Activated CD8-positive, alpha-beta memory T cell treated with anti-CD3 and anti-CD28 coated beads, Interleukin-2, amount 50 U/mL, for 24 hours (primary cell): ENCODE results near the gene SLC25A19.
"Not testable (repeated sequence)": the region's sequence is repeated elsewhere in the genome, so short reads cannot be mapped to it uniquely, and the experiment has no call there.

Source experiments
- DNase-seq: peaks from one replicate; pipeline ENCODE4 v3.0.0-alpha.2; 2020; ENCODE audit errors: extremely low read depth

Gene SLC25A19

GRCh38 chr17:75301502-75302206, 12.4 kb upstream of the SLC25A19 start:
- no peak for DNase-seq

DNA sequence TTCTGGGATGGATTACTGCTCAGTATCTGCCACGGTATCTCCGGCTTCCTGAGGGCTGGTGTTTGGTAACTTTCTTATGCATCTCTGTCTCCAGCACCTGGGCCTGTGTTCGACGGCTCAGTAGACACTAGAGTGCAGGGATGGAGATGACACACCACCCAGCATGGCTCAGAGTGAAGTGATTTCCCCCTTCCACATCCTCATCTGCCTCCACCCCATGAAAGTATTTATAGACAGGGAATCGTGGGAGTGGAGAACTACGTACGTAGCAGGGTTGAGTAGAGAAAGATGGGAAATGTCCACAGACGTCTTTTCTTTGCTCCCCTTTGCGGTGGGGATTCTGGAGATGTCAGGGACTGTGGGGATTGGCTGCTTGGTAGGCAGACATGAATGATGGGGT, 11.8 kb upstream of the SLC25A19 start:
- no peak for DNase-seq

GRCh38 chr17:75300280-75300679, 11.0 kb upstream of the SLC25A19 start:
- DNase-seq = no peak

DNA sequence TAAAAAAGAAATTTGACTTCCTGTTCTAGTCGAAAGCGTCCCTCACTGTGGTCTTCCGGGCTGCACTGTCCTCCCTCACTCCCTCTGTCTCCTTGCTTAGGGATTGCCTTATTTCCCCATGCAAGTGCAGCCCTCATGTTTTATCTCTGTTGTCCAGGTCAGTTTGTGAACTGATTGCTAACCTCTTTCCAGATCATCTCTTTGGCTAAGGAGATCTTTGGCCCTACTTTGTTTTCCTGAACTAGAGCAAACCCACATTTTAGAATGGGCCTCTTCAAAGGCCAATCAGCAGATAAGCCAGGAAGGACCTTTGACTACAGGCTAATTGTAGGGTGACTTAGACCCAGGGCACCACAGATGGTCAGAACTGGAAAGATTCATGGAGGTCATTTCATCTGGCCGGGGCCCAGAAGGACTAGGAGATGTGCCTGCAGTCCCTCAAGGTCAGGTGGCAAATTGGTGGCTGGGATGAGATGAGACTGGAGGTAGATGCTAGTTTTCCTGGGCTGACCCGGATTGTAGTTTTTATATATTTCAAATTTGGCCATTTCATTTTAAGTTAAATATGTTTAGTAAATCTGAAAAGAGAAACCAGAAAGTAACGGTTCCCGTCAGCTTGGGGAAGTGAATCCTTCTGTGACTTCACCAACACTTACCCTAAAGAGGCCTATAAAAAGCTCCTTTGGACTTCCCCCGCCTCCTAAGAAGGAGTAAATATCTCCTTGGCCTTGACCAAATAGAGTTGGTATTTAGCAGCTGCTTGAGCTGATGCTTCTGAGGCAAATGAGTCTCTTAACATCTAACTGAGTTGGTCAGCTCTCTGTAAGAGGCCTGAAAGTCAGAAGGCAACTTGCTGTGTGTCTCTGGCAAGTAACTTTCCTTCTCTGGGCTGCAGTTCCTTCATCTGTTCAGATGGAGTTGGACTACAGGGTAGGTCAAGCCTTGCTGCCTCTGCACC, 6.2 kb upstream of the SLC25A19 start:
- DNase-seq = no peak

DNA sequence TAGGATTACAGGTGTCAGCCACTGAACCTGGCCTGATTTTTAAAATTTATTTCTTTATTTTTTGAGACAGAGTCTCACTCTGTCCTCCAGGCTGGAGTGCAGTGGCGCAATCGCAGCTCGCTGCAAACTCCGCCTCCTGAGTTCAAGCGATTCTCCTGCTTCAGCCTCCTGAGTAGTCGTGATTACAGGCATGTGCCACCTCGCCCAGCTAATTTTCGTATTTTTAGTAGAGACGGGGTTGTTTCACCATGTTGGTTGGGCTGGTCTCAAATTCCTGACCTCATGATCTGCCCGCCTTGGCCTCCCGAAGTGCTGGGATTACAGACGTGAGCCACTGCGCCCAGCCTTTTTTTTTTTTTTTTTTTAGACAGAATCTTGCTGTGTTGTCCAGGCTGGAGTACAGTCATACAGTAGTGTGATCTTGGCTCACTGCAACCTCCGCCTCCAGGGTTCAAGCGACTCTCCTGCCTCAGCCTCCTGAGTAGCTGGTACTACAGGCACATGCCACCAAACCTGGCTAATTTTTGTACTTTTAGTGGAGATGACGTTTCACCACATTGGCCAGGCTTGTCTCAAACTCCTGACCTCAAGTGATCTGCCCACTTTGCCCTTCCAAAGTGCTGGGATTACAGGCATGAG, 3.7 kb upstream of the SLC25A19 start:
- not testable (repeated sequence) for DNase-seq

- DNase-seq = peak; percentile 37
Observed at GRCh38 chr17:75289832-75290337, 652 bp upstream of the SLC25A19 start.

GRCh38 chr17:75288770-75289114, 491 bp downstream of the SLC25A19 start:
- DNase-seq = no peak

GRCh38 chr17:75288359-75288758, 874 bp downstream of the SLC25A19 start:
- DNase-seq = no peak

DNA sequence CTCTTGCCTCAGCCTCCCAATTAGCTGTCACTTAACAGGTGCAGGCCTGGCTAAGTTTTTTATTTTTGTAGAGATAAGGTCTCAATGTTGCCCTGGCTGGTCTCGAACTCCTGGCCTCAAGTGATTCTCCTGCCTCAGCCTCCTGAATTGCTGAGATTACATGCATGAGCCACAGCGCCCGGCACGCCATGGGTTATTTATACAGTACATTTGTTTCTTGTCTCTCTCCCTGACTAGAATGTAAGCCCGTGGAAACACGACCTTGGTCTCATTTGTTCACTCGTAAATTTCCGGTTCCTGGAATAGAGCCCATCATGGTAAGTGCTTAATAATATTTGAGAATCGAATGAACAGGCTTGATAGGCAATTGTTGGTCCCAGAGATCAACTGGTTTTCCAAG, 2.0 kb downstream of the SLC25A19 start:
- no peak for DNase-seq

DNA sequence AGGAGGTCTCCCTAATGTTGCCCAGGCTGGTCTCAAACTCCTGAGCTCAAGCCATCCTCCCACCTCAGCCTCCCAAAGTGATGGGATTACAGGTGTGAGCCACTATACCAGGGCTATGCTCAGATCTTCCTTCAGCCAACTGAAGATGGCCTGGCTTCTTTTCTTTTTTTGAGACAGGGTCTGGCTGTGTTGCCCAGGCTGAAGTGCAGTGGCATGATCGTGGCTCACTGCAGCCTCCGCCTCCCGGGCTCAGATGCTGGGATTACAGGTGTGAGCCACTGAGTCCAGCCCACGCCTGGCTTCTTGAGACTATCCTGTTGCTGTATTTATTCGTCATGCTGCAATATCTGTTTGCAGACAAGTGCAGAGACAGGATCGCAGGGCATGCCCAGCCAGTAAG, 4.1 kb downstream of the SLC25A19 start:
- no peak for DNase-seq

DNA sequence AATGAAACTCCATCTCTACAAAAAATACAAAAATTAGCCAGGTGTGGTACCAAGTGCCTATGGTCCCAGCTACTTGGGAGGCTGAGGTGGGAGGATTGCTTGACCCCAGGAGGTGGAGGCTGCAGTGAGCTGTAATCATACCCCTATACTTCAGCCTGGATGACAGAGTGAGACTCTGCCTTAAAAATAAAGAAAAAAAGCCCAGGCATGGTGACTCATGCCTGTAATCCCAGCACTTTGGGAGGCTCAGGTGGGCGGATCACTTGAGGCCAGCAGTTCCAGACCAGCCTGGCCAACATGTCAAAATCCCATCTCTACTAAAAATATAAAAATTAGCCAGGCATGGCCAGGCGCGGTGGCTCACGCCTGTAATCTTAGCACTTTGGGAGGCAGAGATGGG, 9.0 kb downstream of the SLC25A19 start:
- not testable (repeated sequence) for DNase-seq

- DNase-seq = no peak
Observed at GRCh38 chr17:75277664-75278071, 11.6 kb downstream of the SLC25A19 start.

DNA sequence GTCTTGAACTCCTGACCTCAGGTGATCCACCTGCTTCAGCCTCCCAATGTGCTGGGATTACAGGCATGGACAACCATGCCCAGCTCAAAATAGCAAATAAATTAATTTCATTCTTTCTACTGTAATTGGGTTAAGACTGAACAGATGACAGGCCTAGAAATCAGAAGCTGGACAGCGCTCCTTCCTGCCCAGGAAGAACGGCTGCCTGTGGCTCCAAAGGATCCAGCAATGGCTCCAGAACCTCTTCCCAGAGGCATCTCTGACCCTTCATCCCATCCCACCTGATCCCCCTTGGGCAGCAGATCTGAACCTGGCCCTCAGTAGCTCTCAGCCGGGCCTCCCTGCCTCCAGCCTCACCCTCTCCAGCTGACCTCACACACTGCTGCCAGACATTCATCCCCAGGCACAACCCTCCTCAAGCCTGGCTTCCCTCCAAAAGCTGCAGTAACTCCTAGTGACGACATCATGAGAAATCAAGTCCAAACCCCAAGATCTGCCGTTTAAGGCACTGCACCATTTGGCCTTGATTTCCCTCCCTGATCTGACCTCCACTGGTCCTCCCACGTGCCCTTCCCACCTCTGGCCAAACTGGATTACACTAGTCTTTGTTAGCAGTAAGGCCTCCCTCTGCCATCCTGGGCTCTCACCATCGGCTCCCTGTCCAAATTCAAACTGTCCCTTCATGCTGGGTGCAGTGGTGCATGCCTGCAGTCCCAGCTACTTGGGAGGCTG, 15.1 kb downstream of the SLC25A19 start:
- DNase-seq = no peak

DNA sequence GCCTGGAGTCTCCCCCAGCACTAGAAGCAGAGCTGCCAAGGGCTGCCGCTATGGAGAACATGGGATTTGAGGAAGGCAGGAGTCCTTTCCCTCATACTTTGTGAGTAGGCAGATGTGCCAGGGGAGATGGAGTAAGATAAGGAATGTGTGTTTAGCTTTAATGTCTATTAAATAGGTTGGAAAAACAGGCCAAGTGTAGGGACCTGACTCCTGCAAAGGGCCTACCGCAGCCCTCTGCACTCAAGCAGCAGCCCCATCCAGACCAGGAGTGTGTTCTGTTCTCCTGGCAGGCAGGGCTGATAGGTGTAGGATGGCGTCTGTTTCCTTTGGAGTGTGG, 16.4 kb downstream of the SLC25A19 start:
- no peak for DNase-seq

DNA sequence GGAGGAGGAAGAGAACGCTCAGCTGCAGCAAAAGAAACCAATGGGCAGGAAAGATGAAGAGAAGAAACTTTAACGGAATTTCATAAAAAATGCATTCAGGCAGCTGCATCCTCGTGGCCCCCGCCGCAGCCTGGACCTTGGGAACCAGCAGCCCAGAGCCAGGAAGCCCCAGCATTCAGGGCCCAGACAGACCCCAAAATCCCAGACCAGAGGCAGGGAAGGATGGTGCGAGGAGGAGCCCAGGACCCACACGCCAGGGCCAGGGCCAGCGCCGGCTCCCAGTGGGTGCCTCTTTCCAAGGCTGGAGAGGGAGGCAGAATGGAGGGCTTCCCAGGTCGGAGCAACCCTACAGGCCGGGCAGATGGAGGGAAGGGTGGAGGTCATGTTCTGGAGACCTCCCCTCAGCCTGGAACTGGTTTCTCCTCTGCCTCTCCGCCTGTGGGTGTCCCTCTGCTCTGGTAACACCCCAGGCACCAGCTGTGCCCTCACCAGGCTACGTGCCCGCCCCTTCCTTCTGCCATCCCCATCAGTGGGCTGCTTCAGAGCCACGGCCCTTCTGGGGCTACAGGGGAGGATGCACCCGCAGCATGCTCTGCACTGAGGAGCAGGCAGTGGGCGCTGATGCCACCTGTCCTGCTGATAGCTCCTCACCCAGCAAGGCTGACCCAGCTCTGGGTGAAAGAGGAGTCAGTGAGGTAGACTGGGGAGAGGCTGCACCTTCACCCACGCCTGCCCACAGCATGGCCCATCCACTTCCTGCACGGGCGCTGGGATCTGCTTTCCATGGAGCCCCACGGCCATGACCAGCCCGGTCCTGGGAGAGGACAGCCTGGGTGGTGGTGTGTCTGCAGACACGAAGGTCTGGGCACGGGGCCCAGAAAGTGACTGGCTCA, 17.0 kb downstream of the SLC25A19 start:
- no peak for DNase-seq

DNA sequence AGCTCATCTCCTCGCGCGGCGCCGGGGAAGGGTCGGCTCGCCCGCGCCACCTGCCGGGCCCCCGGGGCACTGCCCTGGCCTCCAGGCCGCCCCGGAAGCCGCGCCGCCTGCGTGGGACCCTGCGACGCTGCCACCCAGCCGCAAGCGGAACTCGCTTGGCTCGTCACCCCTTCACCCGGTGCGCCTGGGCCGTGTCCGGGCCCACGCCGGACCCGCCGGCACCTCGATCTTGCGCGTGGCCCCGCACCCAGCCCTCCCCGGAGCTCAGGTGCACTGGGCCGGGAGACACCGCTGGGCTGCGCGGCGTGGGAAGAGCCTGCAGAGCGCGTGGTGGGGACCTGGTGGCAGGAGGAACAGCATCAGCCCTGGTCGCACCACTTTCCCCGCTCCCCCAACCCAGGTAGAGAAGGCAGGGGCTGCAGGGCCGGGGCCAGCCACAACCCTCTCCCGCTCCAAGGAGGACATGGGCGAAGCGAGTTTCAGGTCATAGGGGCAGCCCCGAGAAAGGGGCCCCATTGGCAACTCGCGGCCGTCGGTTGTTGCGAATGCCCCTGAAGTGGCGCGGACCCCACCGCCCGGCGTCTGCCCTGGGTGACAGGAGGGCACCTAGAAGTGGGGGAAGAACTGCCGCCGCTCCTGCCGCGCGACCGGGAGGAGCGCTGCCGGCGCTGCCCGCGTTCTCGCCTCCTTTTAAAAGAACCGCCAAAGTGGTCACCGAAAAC, 17.8 kb downstream of the SLC25A19 start:
- no peak for DNase-seq

DNA sequence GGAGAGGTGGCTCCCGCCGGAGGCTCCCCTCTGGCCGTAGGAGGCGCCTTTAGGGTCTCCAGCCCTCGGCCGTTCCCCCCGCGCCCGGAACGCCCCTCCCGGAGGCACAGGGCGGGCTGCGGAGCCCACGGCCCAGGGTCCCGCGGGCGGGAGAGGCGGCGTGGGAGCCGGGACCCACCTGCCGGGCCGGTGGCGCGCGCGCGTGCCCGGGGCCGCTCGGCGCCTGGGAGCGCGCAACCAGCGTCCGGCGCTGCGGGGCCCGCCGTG, 18.3 kb downstream of the SLC25A19 start, which contains the start of gene MIF4GD:
Gene MIF4GD (minus strand): TSS at position 266 of the 267 bp plus-strand sequence. CDS start 1,036 bp downstream, outside the sequence.
- DNase-seq = no peak

DNA sequence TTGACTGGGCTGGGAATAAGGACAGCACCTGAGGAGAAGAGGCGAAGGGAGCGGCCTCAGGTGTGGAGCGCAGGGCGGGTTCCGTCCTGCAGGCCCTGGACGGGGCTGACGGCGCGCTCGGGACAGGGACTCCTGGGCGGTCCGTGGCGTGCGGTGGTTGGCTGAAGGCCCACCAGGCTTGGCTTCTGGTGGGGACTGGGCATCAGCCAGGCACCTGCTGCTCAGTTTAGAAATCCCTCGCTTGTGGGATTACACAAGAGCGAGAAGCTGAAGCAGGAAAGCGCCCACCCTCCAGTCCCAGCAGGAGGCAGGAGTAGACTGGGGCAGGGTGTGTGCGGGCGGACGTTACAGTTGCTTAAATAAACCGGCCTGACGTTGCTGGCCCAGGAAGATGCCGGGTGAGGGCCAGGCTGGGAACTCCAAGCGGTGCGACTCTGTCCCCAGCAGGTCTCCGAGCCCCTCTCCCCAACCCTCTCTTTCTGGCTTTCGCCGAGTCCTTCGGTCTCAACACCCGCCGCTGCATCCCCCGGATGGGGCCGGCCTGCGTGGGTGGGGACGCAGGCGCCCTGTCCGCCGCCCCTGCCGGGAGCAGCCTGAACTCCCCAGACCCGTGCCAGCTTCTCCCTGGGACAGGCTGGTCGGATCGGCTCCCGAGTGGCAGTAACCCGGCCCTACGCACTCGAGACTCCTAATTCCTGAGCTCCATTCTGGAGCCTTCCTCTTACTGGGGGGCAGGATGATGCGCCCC, 18.8 kb downstream of the SLC25A19 start:
- no peak for DNase-seq

DNA sequence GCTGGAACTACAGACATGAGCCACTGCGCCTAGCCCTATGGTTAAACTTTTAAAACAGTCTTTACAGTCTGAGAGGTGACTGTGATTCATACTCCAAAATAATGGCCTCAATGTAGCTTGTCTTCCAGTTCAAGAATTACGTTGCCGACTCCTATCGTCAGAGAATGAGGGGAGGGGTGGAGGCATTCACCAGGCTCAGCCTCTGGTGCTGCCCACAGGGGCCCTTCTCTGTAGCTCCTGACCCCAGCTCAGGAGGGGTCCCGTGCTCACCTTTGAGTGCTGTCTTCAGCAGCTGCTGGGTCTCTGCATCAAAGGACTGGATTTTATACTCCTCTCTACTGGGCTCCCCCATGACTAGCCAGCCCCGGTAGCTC, 19.4 kb downstream of the SLC25A19 start:
- no peak for DNase-seq
